NCI-H1436 treated with DMSO at 0.1 percent for 48 hours (cell line): ENCODE data around the gene HARBI1.

Experiments used
- DNase-seq: peaks from one replicate; lab custom pipeline; 2025; lab: John Stamatoyannopoulos, UW

Gene HARBI1

GRCh38 chr11:46617134-46617971, at the start of gene HARBI1, which contains the start of gene ATG13:
Gene HARBI1, minus strand, starts transcription at chr11:46617227. Its CDS starts 990 bp downstream, at chr11:46616237.
Gene ATG13, plus strand, starts transcription at chr11:46617553. Its CDS starts 26,739 bp downstream, at chr11:46644292.
- DNase-seq: peak; percentile 58

GRCh38 chr11:46666516-46666915, 49.5 kb upstream of the HARBI1 start:
- DNase-seq: no peak

- DNase-seq: no peak
Observed at GRCh38 chr11:46665356-46665755, 48.3 kb upstream of the HARBI1 start.

GRCh38 chr11:46664612-46665011, 47.6 kb upstream of the HARBI1 start:
- DNase-seq: no peak

- DNase-seq: no peak
Observed at GRCh38 chr11:46663277-46663940, 46.4 kb upstream of the HARBI1 start.

GRCh38 chr11:46662366-46662765, 45.3 kb upstream of the HARBI1 start:
- no peak for DNase-seq

GRCh38 chr11:46661836-46662235, 44.8 kb upstream of the HARBI1 start:
- no peak for DNase-seq

- DNase-seq: no peak
Observed at GRCh38 chr11:46659908-46660307, 42.9 kb upstream of the HARBI1 start.

GRCh38 chr11:46658259-46658658, 41.2 kb upstream of the HARBI1 start:
- no peak for DNase-seq

GRCh38 chr11:46657186-46657585, 40.2 kb upstream of the HARBI1 start:
- no peak for DNase-seq

GRCh38 chr11:46655631-46656030, 38.6 kb upstream of the HARBI1 start:
- DNase-seq: no peak

- peak; percentile 9 for DNase-seq
Observed at GRCh38 chr11:46649180-46649738, 32.2 kb upstream of the HARBI1 start.

- DNase-seq: no peak
Observed at GRCh38 chr11:46643986-46644385, 27.0 kb upstream of the HARBI1 start.

GRCh38 chr11:46643531-46643930, 26.5 kb upstream of the HARBI1 start:
- no peak for DNase-seq

- DNase-seq: no peak
Observed at GRCh38 chr11:46642627-46643335, 25.8 kb upstream of the HARBI1 start.

- no peak for DNase-seq
Observed at GRCh38 chr11:46641639-46642038, 24.6 kb upstream of the HARBI1 start.

GRCh38 chr11:46640036-46640788, 23.2 kb upstream of the HARBI1 start:
- DNase-seq: no peak

GRCh38 chr11:46639197-46639839, 22.3 kb upstream of the HARBI1 start:
- DNase-seq: no peak

GRCh38 chr11:46637546-46637945, 20.5 kb upstream of the HARBI1 start:
- no peak for DNase-seq

GRCh38 chr11:46635557-46636139, 18.6 kb upstream of the HARBI1 start:
- no peak for DNase-seq
